ENCODE results near the gene HOXD3.

DNA sequence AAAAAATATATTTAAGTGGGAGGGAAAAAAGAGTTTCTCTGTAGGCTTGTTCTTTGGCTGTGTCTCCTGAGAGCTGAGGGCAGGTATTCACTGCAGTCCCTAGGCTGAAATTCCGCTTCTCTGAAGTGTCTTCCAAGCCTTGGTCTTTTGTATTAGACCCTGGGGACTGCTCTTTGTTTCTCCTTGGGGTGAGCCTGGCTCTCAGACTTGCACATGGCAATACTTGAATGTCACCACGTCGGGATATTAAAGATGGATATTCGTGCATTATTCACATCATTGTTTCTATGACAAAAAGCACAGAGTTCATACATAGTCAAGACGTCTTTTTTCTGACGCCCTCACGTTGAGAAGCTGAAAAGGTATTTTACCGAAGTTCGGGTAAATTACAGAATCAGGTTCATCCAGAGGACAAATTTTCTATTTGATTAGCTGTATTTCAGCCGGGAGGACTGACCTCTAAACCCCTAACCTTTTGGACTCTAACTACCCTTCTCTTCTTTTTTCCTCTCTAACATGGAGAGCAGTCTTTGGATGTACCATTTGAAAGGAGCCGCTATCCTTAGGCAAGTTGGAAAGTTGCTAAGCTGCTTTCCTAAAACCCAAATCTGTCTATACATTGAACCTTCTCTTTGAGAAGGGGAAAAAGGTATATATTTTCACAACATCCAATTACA is 2.4 kb upstream of the HOXD3 start:
- no peak for TF ChIP-seq EZH2 (IDR thresholded peaks at IDR 0.05; ENCODE audit: borderline replicate concordance, low read depth, low read length, severe bottlenecking)
- TF ChIP-seq, protein P1, sequence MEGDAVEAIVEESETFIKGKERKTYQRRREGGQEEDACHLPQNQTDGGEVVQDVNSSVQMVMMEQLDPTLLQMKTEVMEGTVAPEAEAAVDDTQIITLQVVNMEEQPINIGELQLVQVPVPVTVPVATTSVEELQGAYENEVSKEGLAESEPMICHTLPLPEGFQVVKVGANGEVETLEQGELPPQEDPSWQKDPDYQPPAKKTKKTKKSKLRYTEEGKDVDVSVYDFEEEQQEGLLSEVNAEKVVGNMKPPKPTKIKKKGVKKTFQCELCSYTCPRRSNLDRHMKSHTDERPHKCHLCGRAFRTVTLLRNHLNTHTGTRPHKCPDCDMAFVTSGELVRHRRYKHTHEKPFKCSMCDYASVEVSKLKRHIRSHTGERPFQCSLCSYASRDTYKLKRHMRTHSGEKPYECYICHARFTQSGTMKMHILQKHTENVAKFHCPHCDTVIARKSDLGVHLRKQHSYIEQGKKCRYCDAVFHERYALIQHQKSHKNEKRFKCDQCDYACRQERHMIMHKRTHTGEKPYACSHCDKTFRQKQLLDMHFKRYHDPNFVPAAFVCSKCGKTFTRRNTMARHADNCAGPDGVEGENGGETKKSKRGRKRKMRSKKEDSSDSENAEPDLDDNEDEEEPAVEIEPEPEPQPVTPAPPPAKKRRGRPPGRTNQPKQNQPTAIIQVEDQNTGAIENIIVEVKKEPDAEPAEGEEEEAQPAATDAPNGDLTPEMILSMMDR (IDR thresholded peaks at IDR 0.05; ENCODE audit: borderline replicate concordance, extremely low read depth, low read length, poor library complexity, severe bottlenecking), result no peak
